B cell (primary cell): ENCODE results near the gene TMEM9.

Experiments used
- CTCF ChIP-seq: fragments of 200-600 bp; IDR thresholded peaks from one replicate; pipeline ENCODE4 v1.8.0; 2022; ENCODE audit warnings: antibody characterized with exemption, mild to moderate bottlenecking
- EZH2 ChIP-seq: IDR thresholded peaks from 2 replicates; pipeline ENCODE4 v1.6.1; 2012; ENCODE audit warnings: borderline replicate concordance, low read depth, mild to moderate bottlenecking, moderate library complexity, low read length; ENCODE audit not compliant: insufficient read depth, poor library complexity, severe bottlenecking

GRCh38 chr1:201175820-201176500 is 21.7 kb upstream of the TMEM9 start:
- TF ChIP-seq CTCF (no peak), EZH2 (no peak)
